Glutamatergic neuron (in vitro differentiated cells): ENCODE measurements around the gene PRR32. TPM values are rescaled to one million over a fixed set of nuclear protein-coding genes. Genes with fewer than 3 reads are reported as not detected.

Experiments
- DNase-seq: peaks from one replicate; pipeline ENCODE4 v3.0.0; 2022
- H3K27ac Mint-ChIP-seq: one replicate; pipeline ENCODE4 v1.8.0; 2020; ENCODE audit warnings: mild to moderate bottlenecking, mixed read lengths, inconsistent platforms; ENCODE audit not compliant: unreplicated experiment
- H3K27me3 Mint-ChIP-seq: one replicate; pipeline ENCODE4 v1.8.0; 2020; ENCODE audit warnings: mild to moderate bottlenecking, moderate library complexity, mixed read lengths, inconsistent platforms; ENCODE audit not compliant: unreplicated experiment
- H3K36me3 Mint-ChIP-seq: one replicate; pipeline ENCODE4 v1.8.0; 2020; ENCODE audit warnings: mild to moderate bottlenecking, mixed read lengths, inconsistent platforms; ENCODE audit not compliant: unreplicated experiment
- H3K4me1 Mint-ChIP-seq: one replicate; pipeline ENCODE4 v1.8.0; 2020; ENCODE audit warnings: mild to moderate bottlenecking, low read depth, mixed read lengths, inconsistent platforms; ENCODE audit not compliant: unreplicated experiment
- H3K4me3 Mint-ChIP-seq: one replicate; pipeline ENCODE4 v1.8.0; 2020; ENCODE audit warnings: mild to moderate bottlenecking, mixed read lengths, inconsistent platforms; ENCODE audit not compliant: unreplicated experiment
- H3K9me3 Mint-ChIP-seq: one replicate; pipeline ENCODE4 v1.8.0; 2020; ENCODE audit warnings: mild to moderate bottlenecking, moderate library complexity, mixed read lengths, inconsistent platforms; ENCODE audit not compliant: unreplicated experiment
- CTCF ChIP-seq: fragments of 200-600 bp; sonication (generic); IDR thresholded peaks from one replicate; pipeline ENCODE4 v1.5.0; 2021; ENCODE audit not compliant: partially characterized antibody, unreplicated experiment
- total RNA-seq: library from RNA; stranded (reverse); fragmentation: NEBNext Ultra II Directional; extraction: Animal tissue kit (Norgen Biotek cat#: 25700); gene quantifications from one replicate; pipeline ENCODE4 v1.2.1, GENCODE V29; 2021; ENCODE audit not compliant: unreplicated experiment

Gene PRR32
- total RNA-seq, 1 donor from 2014 or later: not detected

GRCh38 chrX:126815806-126816205 lies 3.7 kb upstream of the PRR32 start:
- H3K27me3 Mint-ChIP-seq: no peaks in the 10 kb centered on the region
- no peak for DNase-seq
- no peaks in the 10 kb centered on the region for H3K9me3 Mint-ChIP-seq
- H3K27ac Mint-ChIP-seq: no peak overlapping the region
- no peaks in the 10 kb centered on the region for H3K4me1 Mint-ChIP-seq
- TF ChIP-seq CTCF: no peak
- H3K4me3 Mint-ChIP-seq: no peak overlapping the region
- H3K36me3 Mint-ChIP-seq: no peaks in the 10 kb centered on the region

- DNase-seq: no peak
Observed at GRCh38 chrX:126820700-126821420, 1.3 kb downstream of the PRR32 start.

GRCh38 chrX:126824338-126825007 lies 4.9 kb downstream of the PRR32 start:
- H3K27ac Mint-ChIP-seq: no peak overlapping the region
- H3K4me1 Mint-ChIP-seq: peaks cover 12% of the 10 kb centered on the region
- no peak for TF ChIP-seq CTCF
- no peak for DNase-seq
- H3K9me3 Mint-ChIP-seq: no peaks in the 10 kb centered on the region
- H3K27me3 Mint-ChIP-seq: no peaks in the 10 kb centered on the region
- H3K4me3 Mint-ChIP-seq: no peak overlapping the region
- no peaks in the 10 kb centered on the region for H3K36me3 Mint-ChIP-seq

More at GRCh38 chrX:126820700-126821420, 1.3 kb downstream of the PRR32 start:
- H3K4me3 Mint-ChIP-seq: no peak overlapping the region
- H3K27ac Mint-ChIP-seq: no peak overlapping the region
- TF ChIP-seq CTCF: no peak
- no peaks in the 10 kb centered on the region for H3K36me3 Mint-ChIP-seq
- peaks cover 8% of the 10 kb centered on the region for H3K4me1 Mint-ChIP-seq
- H3K9me3 Mint-ChIP-seq: no peaks in the 10 kb centered on the region
- no peaks in the 10 kb centered on the region for H3K27me3 Mint-ChIP-seq

- peaks cover 12% of the 10 kb centered on the region for H3K4me1 Mint-ChIP-seq
- H3K27me3 Mint-ChIP-seq: no peaks in the 10 kb centered on the region
- no peak for DNase-seq
- H3K4me3 Mint-ChIP-seq: peak overlapping the region; percentile 40
- H3K36me3 Mint-ChIP-seq: no peaks in the 10 kb centered on the region
- peak overlapping the region; percentile 70 for H3K27ac Mint-ChIP-seq
- H3K9me3 Mint-ChIP-seq: no peaks in the 10 kb centered on the region
- TF ChIP-seq CTCF: no peak
Observed at GRCh38 chrX:126825566-126826193, 6.2 kb downstream of the PRR32 start.

GRCh38 chrX:126836186-126836585 lies 16.7 kb downstream of the PRR32 start:
- DNase-seq: no peak
- Mint-ChIP-seq H3K27ac (no peak overlapping the region), H3K4me3 (no peak overlapping the region), H3K9me3 (no peaks in the 10 kb centered on the region), H3K4me1 (peaks cover 2% of the 10 kb centered on the region), H3K27me3 (no peaks in the 10 kb centered on the region), H3K36me3 (no peaks in the 10 kb centered on the region)
- no peak for TF ChIP-seq CTCF
